Endothelial cell of umbilical vein (primary cell): Measurements from ENCODE around the gene CSNK1D. TPM values are rescaled to one million over a fixed set of nuclear protein-coding genes. Genes with fewer than 3 reads are reported as not detected.

ENCODE experiments used
- BruUV-seq: library from RNA; stranded (reverse); fragments of 400-500 nt; replicated peaks from 2 replicates; lab custom pipeline; 2021; lab: Mats Ljungman, UMichigan
- CTCF ChIA-PET: fragments of 300-600, 350-600 bp; sonication (Branson Sonifier 250); formaldehyde crosslinking; loops from one replicate; lab custom pipeline; 2021; ENCODE audit warnings: antibody characterized with exemption, inconsistent platforms; lab: Charles Lee
- POLR2A ChIA-PET: fragments of 300-600, 350-600 bp; sonication (Branson Sonifier 250); formaldehyde crosslinking; loops from one replicate; lab custom pipeline; 2021; ENCODE audit warnings: antibody characterized with exemption, inconsistent platforms; lab: Charles Lee
- DNase-seq: peaks from one replicate; pipeline ENCODE4 v3.0.0-alpha.2; 2011; ENCODE audit warnings: low read depth, low spot score
- FAIRE-seq: peaks from 2 replicates; lab custom pipeline; 2011; peaks lifted over from hg19 to GRCh38; lab: Jason Lieb, UNC
- H2AFZ ChIP-seq: 2 replicates; pipeline ENCODE4 v1.6.0; 2012; ENCODE audit warnings: low read depth, low read length, control low read depth, inconsistent platforms
- H3K27ac ChIP-seq: 2 replicates; pipeline ENCODE4 v1.5.1; 2011; ENCODE audit warnings: low read depth, mild to moderate bottlenecking, control low read depth, low read length, moderate library complexity; ENCODE audit not compliant: insufficient read depth
- H3K27me3 ChIP-seq, 2 experiments: 2 replicates each; pipeline versions ENCODE4 v1.6.0 to v1.6.1; 2011; ENCODE audit warnings: low read length in 2 of 2, mixed read lengths in 1 of 2; ENCODE audit not compliant: control insufficient read depth in 2 of 2, insufficient read depth in 2 of 2
- H3K36me3 ChIP-seq, 2 experiments: 2 replicates in 1 of 2; 3 replicates in 1 of 2; pipeline ENCODE4 v1.5.1; 2011; ENCODE audit warnings: low read length in 2 of 2, mild to moderate bottlenecking in 1 of 2, moderate library complexity in 1 of 2; ENCODE audit not compliant: control insufficient read depth in 2 of 2, insufficient read depth in 2 of 2; ENCODE audit errors: extremely low read depth in 1 of 2
- H3K4me1 ChIP-seq: 3 replicates; pipeline ENCODE4 v1.5.1; 2011; ENCODE audit warnings: mild to moderate bottlenecking, low read length; ENCODE audit not compliant: control insufficient read depth, insufficient read depth; ENCODE audit errors: extremely low read depth
- H3K4me2 ChIP-seq: 2 replicates; pipeline ENCODE4 v1.6.1; 2011; ENCODE audit warnings: low read length, control low read depth, mixed read lengths; ENCODE audit not compliant: insufficient read depth
- H3K4me3 ChIP-seq, 3 experiments: fragments of 200-600 bp in 1 of 3; sonication (generic), shearing (Covaris generic) in 1 of 3; replicated peaks in 1 of 3; 2 replicates each; pipeline ENCODE4 v1.5.1; 2011 to 2016; ENCODE audit warnings: control low read depth in 3 of 3, low read length in 3 of 3, mild to moderate bottlenecking in 2 of 3, inconsistent platforms in 1 of 3, low read depth in 1 of 3, moderate library complexity in 1 of 3; ENCODE audit not compliant: insufficient read depth in 1 of 3
- H3K79me2 ChIP-seq: 2 replicates; pipeline ENCODE4 v1.6.0; 2012; ENCODE audit warnings: low read length, inconsistent platforms; ENCODE audit not compliant: control insufficient read depth, insufficient read depth
- H3K9ac ChIP-seq: replicated peaks from 2 replicates; pipeline ENCODE3; 2011; ENCODE audit warnings: low read length, control low read depth; ENCODE audit not compliant: insufficient read depth; ENCODE audit errors: extremely low read depth
- H3K9me1 ChIP-seq: replicated peaks from 3 replicates; pipeline ENCODE4 v1.6.0; 2011; ENCODE audit warnings: mild to moderate bottlenecking, low read length; ENCODE audit not compliant: control insufficient read depth, insufficient read depth; ENCODE audit errors: extremely low read depth
- H3K9me3 ChIP-seq: replicated peaks from 2 replicates; pipeline ENCODE4 v1.5.1; 2012; ENCODE audit warnings: low read length, inconsistent platforms; ENCODE audit not compliant: control insufficient read depth, insufficient read depth
- H4K20me1 ChIP-seq: replicated peaks from 2 replicates; pipeline ENCODE3; 2011; ENCODE audit warnings: mild to moderate bottlenecking, low read length; ENCODE audit not compliant: control insufficient read depth, insufficient read depth; ENCODE audit errors: extremely low read depth
- CTCF ChIP-seq, 2 donors: IDR thresholded peaks; 1 replicate in 1 of 2; 2 replicates in 1 of 2; pipeline ENCODE4 v1.5.1; 2011; ENCODE audit warnings: low read length in 2 of 2, mild to moderate bottlenecking in 2 of 2, moderate library complexity in 2 of 2, control low read depth in 1 of 2, inconsistent platforms in 1 of 2, low read depth in 1 of 2; ENCODE audit not compliant: insufficient read depth in 1 of 2; ENCODE audit errors: extremely low read depth in 1 of 2
- EZH2 ChIP-seq: IDR thresholded peaks from 2 replicates; pipeline ENCODE4 v1.6.1; 2012; ENCODE audit warnings: borderline replicate concordance, low read depth, mild to moderate bottlenecking, moderate library complexity, low read length, inconsistent platforms; ENCODE audit not compliant: severe bottlenecking
- FOS ChIP-seq: IDR thresholded peaks from 2 replicates; pipeline ENCODE4 v1.6.1; 2011; ENCODE audit warnings: mild to moderate bottlenecking, low read length, moderate library complexity, borderline replicate concordance; ENCODE audit not compliant: insufficient read depth
- GATA2 ChIP-seq: IDR thresholded peaks from 2 replicates; pipeline ENCODE4 v1.7.0; 2011; ENCODE audit warnings: low read depth, mild to moderate bottlenecking, moderate library complexity, mixed read lengths, low read length; ENCODE audit not compliant: insufficient read length, insufficient read depth
- JUN ChIP-seq: IDR thresholded peaks from 2 replicates; pipeline ENCODE4 v1.6.1; 2011; ENCODE audit warnings: borderline replicate concordance, low read depth; ENCODE audit not compliant: insufficient read length, insufficient read depth
- MAX ChIP-seq: IDR thresholded peaks from 2 replicates; pipeline ENCODE4 v1.6.1; 2011; ENCODE audit not compliant: insufficient read depth, insufficient read length
- MYC ChIP-seq: IDR thresholded peaks from one replicate; pipeline ENCODE4 v1.6.1; 2011; ENCODE audit warnings: mild to moderate bottlenecking, low read depth, low read length
- POLR2A ChIP-seq: IDR thresholded peaks from 2 replicates; pipeline ENCODE4 v1.6.1; 2012; ENCODE audit warnings: low read depth, mild to moderate bottlenecking, control low read depth, low read length
- POLR2AphosphoS5 ChIP-seq: IDR thresholded peaks from 2 replicates; pipeline ENCODE4 v1.6.1; 2012; ENCODE audit warnings: low read depth, mild to moderate bottlenecking, control low read depth, low read length, moderate library complexity; ENCODE audit not compliant: insufficient read depth
- dilution Hi-C: fragments of 300-500 bp; cut with MboI; formaldehyde crosslinking; loops from one replicate; pipeline ENCODE4 v1.15.0; 2019; ENCODE audit warnings: low sequenced_read_pairs; ENCODE audit not compliant: extremely low pct_ligation_motif_present
- intact Hi-C: fragments of 100-400 bp; cut with micrococcal nuclease; formaldehyde crosslinking; loops from one replicate; pipeline ENCODE4 v1.10.0; 2022
- polyA plus RNA-seq, 4 experiments: library from polyadenylated mRNA; depleted of rRNA in 3 of 4; stranded (reverse) in 3 of 4; unstranded in 1 of 4; fragments of >200 nt; gene quantifications; 2 replicates each; pipeline versions ENCODE4 v1.2.1 to v1.2.3, GENCODE V29; 2011 to 2012; ENCODE audit warnings: missing spikeins in 1 of 4
- total RNA-seq: library from RNA; stranded (reverse); gene quantifications from 2 replicates; pipeline ENCODE4 v1.2.3, GENCODE V29; 2021

CSNK1D gene
- total and polyA plus RNA-seq, 2 donors (not counting 3 experiments of a cell fraction or from before 2014, with no cell fraction given): 127 to 155 TPM

DNA sequence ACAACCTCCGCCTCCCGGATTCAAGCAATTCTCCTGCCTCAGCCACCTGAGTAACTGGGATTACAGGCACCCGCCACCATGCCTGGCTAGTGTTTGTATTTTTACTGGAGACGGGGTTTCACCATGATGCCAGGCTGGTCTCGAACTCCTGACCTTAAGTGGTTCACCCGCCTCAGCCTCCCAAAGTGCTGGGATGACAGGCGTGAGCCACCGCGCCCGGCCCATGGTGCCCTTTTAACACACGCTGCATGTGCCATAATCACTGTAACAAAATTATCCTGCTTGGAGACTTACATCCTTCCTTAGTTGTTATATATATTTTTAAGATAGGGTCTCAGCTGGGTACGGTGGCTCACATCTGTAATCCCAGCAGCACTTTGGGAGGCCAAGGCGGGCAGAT is 38.5 kb upstream of the CSNK1D start:
- POLR2A ChIA-PET: no interaction called here
- Histone ChIP-seq H3K4me1 (no peaks in the 10 kb centered on the region), H2AFZ (no peak overlapping the region), H3K9me1 (no peaks in the 10 kb centered on the region), H3K27me3 (peaks cover 2 to 3% of the 10 kb centered on the region in 2 experiments), H3K27ac (no peak overlapping the region), H4K20me1 (no peaks in the 10 kb centered on the region), H3K36me3 (no peaks in the 10 kb centered on the region), H3K79me2 (no peaks in the 10 kb centered on the region), H3K4me3 (no peak overlapping the region), H3K9ac (no peak overlapping the region), H3K4me2 (no peak overlapping the region), H3K9me3 (no peaks in the 10 kb centered on the region)
- FAIRE-seq (no peak), DNase-seq (no peak)
- no peak for TF ChIP-seq MYC
- no peak for TF ChIP-seq POLR2AphosphoS5
- no peak for TF ChIP-seq FOS
- TF ChIP-seq POLR2A: no peak
- TF ChIP-seq JUN: no peak
- TF ChIP-seq EZH2: no peak
- no peak for TF ChIP-seq MAX
- TF ChIP-seq GATA2: no peak
- no peak for TF ChIP-seq CTCF (IDR thresholded peaks at IDR 0.05; ENCODE audit: extremely low read depth in 1 of 2, insufficient read depth in 1 of 2, low read depth in 1 of 2, low read length in 2 of 2)
- dilution Hi-C loops (no loop called here), intact Hi-C loops (no loop called here)
- no TSS peak for BruUV-seq
- CTCF ChIA-PET: interaction anchor here (1.4 kb wide), 1 partner anchor 12 kb away, joined by 6 read pairs; no protein-coding TSS in a partner anchor
